HG03025 (cell line): Measurements from ENCODE around the gene PTTG1IP.

Experiments
- ATAC-seq: cut with Tn5 transposase; IDR thresholded peaks from one replicate; pipeline ENCODE4 v1.9.1; 2021; ENCODE audit warnings: mild to moderate bottlenecking, moderate library complexity; ENCODE audit not compliant: unreplicated experiment, low FRiP score

The PTTG1IP gene

GRCh38 chr21:44814498-44815023 is 58.9 kb downstream of the PTTG1IP start:
- ATAC-seq: no peak

GRCh38 chr21:44813727-44814126 is 59.8 kb downstream of the PTTG1IP start:
- no peak for ATAC-seq

- no peak for ATAC-seq
These were observed 60.3 kb downstream of the PTTG1IP start for GRCh38 chr21:44813149-44813548.

GRCh38 chr21:44812640-44813039 is 60.9 kb downstream of the PTTG1IP start:
- ATAC-seq: no peak

GRCh38 chr21:44810779-44811178 is 62.7 kb downstream of the PTTG1IP start:
- no peak for ATAC-seq

- ATAC-seq: no peak
These were observed 67.6 kb downstream of the PTTG1IP start for GRCh38 chr21:44805859-44806258.

GRCh38 chr21:44805226-44805625 is 68.3 kb downstream of the PTTG1IP start:
- ATAC-seq: no peak

- ATAC-seq: no peak
These were observed 68.7 kb downstream of the PTTG1IP start for GRCh38 chr21:44804762-44805161.

GRCh38 chr21:44803651-44804050 is 69.8 kb downstream of the PTTG1IP start:
- no peak for ATAC-seq

- ATAC-seq: no peak
These were observed 70.9 kb downstream of the PTTG1IP start for GRCh38 chr21:44802396-44803153.

GRCh38 chr21:44801468-44802395 is 71.8 kb downstream of the PTTG1IP start, which contains the start of gene UBE2G2:
UBE2G2 (minus strand) TSS chr21:44801820; CDS start chr21:44801748, 72 bp downstream.
- ATAC-seq: peak; percentile 70

GRCh38 chr21:44800971-44801467 is 72.5 kb downstream of the PTTG1IP start:
- no peak for ATAC-seq

- no peak for ATAC-seq
These were observed 73.4 kb downstream of the PTTG1IP start for GRCh38 chr21:44800103-44800502.

GRCh38 chr21:44799646-44800045 is 73.8 kb downstream of the PTTG1IP start:
- no peak for ATAC-seq
